ENCODE results near the gene SERTAD2. TPM values are rescaled to one million over a fixed set of nuclear protein-coding genes. Genes with fewer than 3 reads are reported as not detected.

Gene SERTAD2
- total RNA-seq, 2 experiments from 2014 or later = 31.2 to 33.9 TPM

GRCh38 chr2:64602436-64602835 is 51.3 kb downstream of the SERTAD2 start:
- ATAC-seq (no peak), DNase-seq (no peak)
- ChIA-PET CTCF (interaction anchor here (1.9 kb wide), 1 partner anchor 16 kb away, joined by 8 read pairs; no protein-coding TSS in a partner anchor), POLR2A (interaction anchor here (1.0 kb wide), 1 partner anchor 43 kb away, joined by 4 read pairs; no protein-coding TSS in a partner anchor)
- no peak for TF ChIP-seq CTCF (IDR thresholded peaks at IDR 0.05)
- peaks cover 16% of the 10 kb centered on the region for H3K4me1 Mint-ChIP-seq (ENCODE audit: low read depth)
- no peak overlapping the region for H3K27ac Mint-ChIP-seq
- intact Hi-C loops (cut with micrococcal nuclease) = no loop called here
- no peak overlapping the region for H3K4me3 Mint-ChIP-seq
- H3K9me3 Mint-ChIP-seq = no peaks in the 10 kb centered on the region
- no peaks in the 10 kb centered on the region for H3K27me3 Mint-ChIP-seq
- no peaks in the 10 kb centered on the region for H3K36me3 Mint-ChIP-seq (ENCODE audit: low read depth)

GRCh38 chr2:64601785-64602391 is 51.8 kb downstream of the SERTAD2 start:
- intact Hi-C loops (cut with micrococcal nuclease) = no loop called here
- Mint-ChIP-seq H3K27ac (no peak overlapping the region), H3K9me3 (no peaks in the 10 kb centered on the region)

GRCh38 chr2:64601034-64601754 is 52.5 kb downstream of the SERTAD2 start:
- TF ChIP-seq CTCF (IDR thresholded peaks at IDR 0.05) = no peak
- Mint-ChIP-seq H3K27me3 (no peaks in the 10 kb centered on the region), H3K4me3 (no peak overlapping the region), H3K4me1 (ENCODE audit: low read depth) (peaks cover 5% of the 10 kb centered on the region), H3K27ac (no peak overlapping the region), H3K9me3 (no peaks in the 10 kb centered on the region), H3K36me3 (ENCODE audit: low read depth) (no peaks in the 10 kb centered on the region)
- ChIA-PET CTCF (interaction anchor here (0.6 to 1.9 kb wide), 5 partner anchors 9 to 154 kb away, joined by 3 to 8 read pairs (median 4); no protein-coding TSS in a partner anchor), POLR2A (no interaction called here)
- ATAC-seq = no peak
- intact Hi-C loops (cut with micrococcal nuclease) = no loop called here
- DNase-seq = no peak

More at GRCh38 chr2:64601785-64602391, 51.8 kb downstream of the SERTAD2 start:
- Mint-ChIP-seq H3K27me3 (no peaks in the 10 kb centered on the region), H3K4me1 (ENCODE audit: low read depth) (peaks cover 12% of the 10 kb centered on the region), H3K36me3 (ENCODE audit: low read depth) (no peaks in the 10 kb centered on the region), H3K4me3 (no peak overlapping the region)
- POLR2A ChIA-PET = no interaction called here
- ATAC-seq (no peak), DNase-seq (no peak)
- no peak for TF ChIP-seq CTCF (IDR thresholded peaks at IDR 0.05)
- CTCF ChIA-PET = interaction anchor here (1.9 kb wide), 1 partner anchor 15 kb away, joined by 8 read pairs; no protein-coding TSS in a partner anchor

- Mint-ChIP-seq H3K27me3 (no peaks in the 10 kb centered on the region), H3K4me1 (ENCODE audit: low read depth) (peaks cover 2% of the 10 kb centered on the region), H3K9me3 (no peaks in the 10 kb centered on the region), H3K4me3 (no peak overlapping the region), H3K27ac (no peak overlapping the region), H3K36me3 (ENCODE audit: low read depth) (no peaks in the 10 kb centered on the region)
- ATAC-seq = no peak
- POLR2A ChIA-PET = interaction anchor here (1.1 to 1.3 kb wide), 3 partner anchors 18 to 76 kb away, joined by 3 to 4 read pairs (median 3); no protein-coding TSS in a partner anchor
- DNase-seq = no peak
- TF ChIP-seq CTCF (IDR thresholded peaks at IDR 0.05) = no peak
- intact Hi-C loops (cut with micrococcal nuclease) = no loop called here
- CTCF ChIA-PET = interaction anchor here (0.9 to 1.5 kb wide), 5 partner anchors 10 to 269 kb away, joined by 3 to 9 read pairs (median 3); partner anchors contain the start of gene AFTPH
Observed at GRCh38 chr2:64599469-64599868, 54.2 kb downstream of the SERTAD2 start.

GRCh38 chr2:64598226-64598625 is 55.5 kb downstream of the SERTAD2 start:
- Mint-ChIP-seq H3K27ac (no peak overlapping the region), H3K4me1 (ENCODE audit: low read depth) (peaks cover 5% of the 10 kb centered on the region), H3K36me3 (ENCODE audit: low read depth) (no peaks in the 10 kb centered on the region), H3K27me3 (no peaks in the 10 kb centered on the region), H3K4me3 (no peak overlapping the region), H3K9me3 (no peaks in the 10 kb centered on the region)
- ChIA-PET POLR2A (interaction anchor here (1.5 kb wide), 1 partner anchor 10 kb away, joined by 4 read pairs; no protein-coding TSS in a partner anchor), CTCF (interaction anchor here (0.6 to 2.5 kb wide), 4 partner anchors 12 to 359 kb away, joined by 3 to 7 read pairs (median 4); no protein-coding TSS in a partner anchor)
- no peak for TF ChIP-seq CTCF (IDR thresholded peaks at IDR 0.05)
- ATAC-seq (no peak), DNase-seq (no peak)
- intact Hi-C loops (cut with micrococcal nuclease) = no loop called here
